GM23338 (cell line): ENCODE data around the gene SMYD3. TPM values are rescaled to one million over a fixed set of nuclear protein-coding genes. Genes with fewer than 3 reads are reported as not detected.

Experiments
- ATAC-seq: fragments of 200-7000 bp; cut with Tn5 transposase; 3 replicates; pipeline ENCODE4 v1.9.1; 2020
- DNase-seq: peaks from one replicate; pipeline ENCODE4 v3.0.0-alpha.2; 2015; ENCODE audit warnings: low spot score
- H2AFZ ChIP-seq: fragments of 200-600 bp; sonication (generic); 2 replicates; pipeline ENCODE4 v1.8.0; 2016; ENCODE audit warnings: antibody characterized with exemption, mild to moderate bottlenecking, moderate library complexity
- H3F3A ChIP-seq: fragments of 200-600 bp; sonication (generic); replicated peaks from 2 replicates; pipeline ENCODE4 v1.8.0; 2017; ENCODE audit warnings: antibody characterized with exemption, mixed run types, low read depth
- H3K27ac ChIP-seq: fragments of 200-600 bp; sonication (generic); 2 replicates; pipeline ENCODE4 v1.6.1; 2016; ENCODE audit warnings: low read depth
- H3K27me3 ChIP-seq: fragments of 200-600 bp; sonication (generic); 2 replicates; pipeline ENCODE4 v1.8.0; 2016; ENCODE audit warnings: mild to moderate bottlenecking, mixed run types, moderate library complexity; ENCODE audit not compliant: insufficient read depth
- H3K36me3 ChIP-seq: fragments of 200-600 bp; sonication (generic); 2 replicates; pipeline ENCODE4 v1.8.0; 2016; ENCODE audit warnings: mild to moderate bottlenecking; ENCODE audit not compliant: insufficient read depth
- H3K4me1 ChIP-seq: fragments of 200-600 bp; sonication (generic); 2 replicates; pipeline ENCODE4 v1.8.0; 2016; ENCODE audit warnings: mild to moderate bottlenecking, moderate library complexity; ENCODE audit not compliant: insufficient read depth
- H3K4me2 ChIP-seq: fragments of 200-600 bp; sonication (generic); 2 replicates; pipeline ENCODE4 v1.7.1; 2017; ENCODE audit warnings: mixed run types
- H3K4me3 ChIP-seq: fragments of 200-600 bp; sonication (generic); 2 replicates; pipeline ENCODE4 v1.6.1; 2016; ENCODE audit warnings: mixed run types
- H3K79me2 ChIP-seq: fragments of 200-600 bp; sonication (generic); replicated peaks from 2 replicates; pipeline ENCODE4 v1.8.0; 2017; ENCODE audit warnings: mild to moderate bottlenecking; ENCODE audit not compliant: insufficient read depth
- H3K9me2 ChIP-seq: fragments of 200-600 bp; sonication (generic); 2 replicates; pipeline ENCODE4 v1.8.0; 2017; ENCODE audit not compliant: insufficient read depth
- H4K20me1 ChIP-seq: fragments of 200-600 bp; sonication (generic); replicated peaks from 2 replicates; pipeline ENCODE4 v1.8.0; 2017; ENCODE audit warnings: mild to moderate bottlenecking; ENCODE audit not compliant: insufficient read depth
- H3K27ac Mint-ChIP-seq: 2 replicates; pipeline ENCODE4 v1.8.0; 2020; ENCODE audit warnings: inconsistent platforms, mild to moderate bottlenecking, moderate library complexity, mixed read lengths
- H3K27me3 Mint-ChIP-seq: 3 replicates; pipeline ENCODE4 v1.8.0; 2022; ENCODE audit warnings: low read depth, mild to moderate bottlenecking, moderate library complexity, mixed read lengths, inconsistent platforms; ENCODE audit not compliant: insufficient read depth, poor library complexity
- H3K36me3 Mint-ChIP-seq: 3 replicates; pipeline ENCODE4 v1.8.0; 2021; ENCODE audit warnings: low read depth, mild to moderate bottlenecking, inconsistent platforms, moderate library complexity, mixed read lengths
- H3K4me1 Mint-ChIP-seq: 3 replicates; pipeline ENCODE4 v1.8.0; 2020; ENCODE audit warnings: mild to moderate bottlenecking, inconsistent platforms, mixed read lengths
- H3K4me3 Mint-ChIP-seq: 3 replicates; pipeline ENCODE4 v1.8.0; 2021; ENCODE audit warnings: moderate library complexity, mild to moderate bottlenecking, inconsistent platforms, mixed read lengths
- H3K9me3 Mint-ChIP-seq: 3 replicates; pipeline ENCODE4 v1.8.0; 2020; ENCODE audit warnings: moderate library complexity, mild to moderate bottlenecking, inconsistent platforms, mixed read lengths
- JUNB ChIP-seq: IDR thresholded peaks from one replicate; pipeline ENCODE4 v1.6.1; 2016; ENCODE audit warnings: antibody characterized with exemption; ENCODE audit not compliant: unreplicated experiment
- NANOG ChIP-seq: IDR thresholded peaks from 2 replicates; pipeline ENCODE4 v1.6.1; 2016; ENCODE audit warnings: antibody characterized with exemption, borderline replicate concordance
- STAT1 ChIP-seq: IDR thresholded peaks from one replicate; pipeline ENCODE4 v1.6.1; 2016; ENCODE audit warnings: antibody characterized with exemption; ENCODE audit not compliant: unreplicated experiment
- ZNF331 ChIP-seq: fragments of 250-450 bp; sonication (Bioruptor Pico); IDR thresholded peaks from 2 replicates; pipeline ENCODE4 v1.5.0; 2020; ENCODE audit warnings: low read depth, mild to moderate bottlenecking, moderate library complexity
- ZNF462 ChIP-seq: fragments of 250-450 bp; sonication (Bioruptor Pico); IDR thresholded peaks from 2 replicates; pipeline ENCODE4 v1.5.0; 2020; ENCODE audit warnings: mild to moderate bottlenecking, moderate library complexity
- polyA plus RNA-seq: library from polyadenylated mRNA; unstranded; fragments of >200 nt; fragmentation: Nextera tagmentation; extraction: Ambion mirVana; gene quantifications from 2 replicates; pipeline ENCODE4 v1.2.1, GENCODE V29; 2016
- total RNA-seq: library from RNA; depleted of rRNA; stranded (reverse); fragments of >200 nt; shearing (Covaris generic); gene quantifications from 2 replicates; pipeline ENCODE4 v1.2.3, GENCODE V29; 2014

SMYD3 gene
- total and polyA plus RNA-seq, 2 experiments from 2014 or later: 31.8 to 34.4 TPM

- TF ChIP-seq ZNF462: no peak
- no peak for TF ChIP-seq JUNB
Observed at GRCh38 chr1:246020211-246020954, 486.7 kb downstream of the SMYD3 start (continued).

GRCh38 chr1:246018146-246018545 is 488.9 kb downstream of the SMYD3 start:
- no peak overlapping the region for H3K27ac Mint-ChIP-seq
- H3K4me3 Mint-ChIP-seq: no peak overlapping the region
- Histone ChIP-seq H3K4me2 (no peak overlapping the region), H2AFZ (no peak overlapping the region), H3K27me3 (no peaks in the 10 kb centered on the region), H3K79me2 (no peaks in the 10 kb centered on the region), H3K4me1 (no peaks in the 10 kb centered on the region), H3F3A (no peaks in the 10 kb centered on the region), H3K27ac (no peak overlapping the region), H3K9me2 (no peaks in the 10 kb centered on the region), H3K4me3 (no peak overlapping the region), H3K36me3 (no peaks in the 10 kb centered on the region), H4K20me1 (no peaks in the 10 kb centered on the region)
- H3K4me1 Mint-ChIP-seq: no peaks in the 10 kb centered on the region
- H3K36me3 Mint-ChIP-seq: no peaks in the 10 kb centered on the region
- DNase-seq (no peak), ATAC-seq (no peak)
- H3K9me3 Mint-ChIP-seq: no peaks in the 10 kb centered on the region
- H3K27me3 Mint-ChIP-seq: peaks cover 2% of the 10 kb centered on the region
- TF ChIP-seq ZNF331 (CRISPR knock-in tag): no peak
- no peak for TF ChIP-seq ZNF462
- no peak for TF ChIP-seq NANOG
- no peak for TF ChIP-seq STAT1
